WTC11 (cell line): ENCODE results near the gene TMEM256. TPM values are rescaled to one million over a fixed set of nuclear protein-coding genes. Genes with fewer than 3 reads are reported as not detected.

Experiments used
- ATAC-seq: fragments of 200-7000 bp; cut with Tn5 transposase; 2 replicates; pipeline ENCODE4 v1.10.0; 2021; ENCODE audit warnings: mild to moderate bottlenecking, moderate library complexity
- Bru-seq: library from RNA; stranded (reverse); fragments of 400-500 nt; gene quantifications from one replicate; lab custom pipeline; 2021; lab: Mats Ljungman, UMichigan
- CTCF ChIA-PET: fragments of 300-600 bp; sonication (Branson Sonifier 250); formaldehyde crosslinking; loops from one replicate; lab custom pipeline; 2021; ENCODE audit warnings: antibody characterized with exemption; lab: Charles Lee
- POLR2A ChIA-PET: fragments of 350-600 bp; sonication (Branson Sonifier 250); formaldehyde crosslinking; loops from one replicate; lab custom pipeline; 2021; ENCODE audit warnings: antibody characterized with exemption; lab: Charles Lee
- DNase-seq: peaks from one replicate; pipeline ENCODE4 v3.0.0; 2021; ENCODE audit warnings: low spot score
- H3K27ac Mint-ChIP-seq: 2 replicates; pipeline ENCODE4 v1.8.0; 2021; ENCODE audit warnings: mixed read lengths
- H3K27me3 Mint-ChIP-seq: 2 replicates; pipeline ENCODE4 v1.8.0; 2021; ENCODE audit warnings: low read depth, mild to moderate bottlenecking, moderate library complexity, mixed read lengths
- H3K36me3 Mint-ChIP-seq: 2 replicates; pipeline ENCODE4 v1.8.0; 2021; ENCODE audit warnings: mixed read lengths
- H3K4me1 Mint-ChIP-seq: 2 replicates; pipeline ENCODE4 v1.8.0; 2022; ENCODE audit warnings: mixed read lengths
- H3K4me3 Mint-ChIP-seq: 2 replicates; pipeline ENCODE4 v1.8.0; 2021; ENCODE audit warnings: mild to moderate bottlenecking, moderate library complexity, mixed read lengths
- H3K9me3 Mint-ChIP-seq: 2 replicates; pipeline ENCODE4 v1.8.0; 2021; ENCODE audit warnings: mixed read lengths
- CREM ChIP-seq: sonication (generic); formaldehyde crosslinking; IDR thresholded peaks from 2 replicates; pipeline ENCODE4 v1.8.1; 2022; ENCODE audit warnings: mild to moderate bottlenecking, missing genetic modification reagents, moderate library complexity
- ESRRA ChIP-seq: sonication (generic); formaldehyde crosslinking; IDR thresholded peaks from 2 replicates; pipeline ENCODE4 v1.8.1; 2022; ENCODE audit warnings: mild to moderate bottlenecking, missing genetic modification reagents, borderline replicate concordance
- FOXP1 ChIP-seq: sonication (generic); formaldehyde crosslinking; IDR thresholded peaks from 2 replicates; pipeline ENCODE4 v1.8.0; 2022; ENCODE audit warnings: missing genetic modification reagents, mild to moderate bottlenecking, moderate library complexity, borderline replicate concordance
- GABPB1 ChIP-seq: sonication (generic); formaldehyde crosslinking; IDR thresholded peaks from 2 replicates; pipeline ENCODE4 v1.8.1; 2023; ENCODE audit warnings: mild to moderate bottlenecking, missing genetic modification reagents
- NFYB ChIP-seq: sonication (generic); formaldehyde crosslinking; conservative IDR thresholded peaks from 2 replicates; pipeline ENCODE4 v1.8.0; 2022; ENCODE audit warnings: low read depth, missing genetic modification reagents
- OVOL2 ChIP-seq: fragments of 250-450 bp; sonication (Bioruptor Pico); IDR thresholded peaks from 2 replicates; pipeline ENCODE4 v1.9.0; 2021; ENCODE audit warnings: mild to moderate bottlenecking, borderline replicate concordance
- TEAD4 ChIP-seq: sonication (generic); formaldehyde crosslinking; IDR thresholded peaks from 2 replicates; pipeline ENCODE4 v1.8.0; 2022; ENCODE audit warnings: mild to moderate bottlenecking, missing genetic modification reagents
- TP53 ChIP-seq: sonication (generic); formaldehyde crosslinking; IDR thresholded peaks from 2 replicates; pipeline ENCODE4 v1.8.1; 2023; ENCODE audit warnings: mild to moderate bottlenecking, missing genetic modification reagents
- ZNF317 ChIP-seq: sonication (generic); formaldehyde crosslinking; IDR thresholded peaks from 2 replicates; pipeline ENCODE4 v1.8.1; 2023; ENCODE audit warnings: low read depth, mild to moderate bottlenecking, moderate library complexity, missing genetic modification reagents, borderline replicate concordance
- long read RNA-seq, 3 experiments: library from RNA in 1 of 3; library from capped mRNA in 1 of 3; library from polyadenylated mRNA in 1 of 3; unstranded in 2 of 3; stranded (forward) in 1 of 3; transcript quantifications; one replicate each; pipeline ENCODE4 v2.0.0, GENCODE V29; 2021
- total RNA-seq: library from RNA; stranded (reverse); gene quantifications from 3 replicates; pipeline ENCODE4 v1.2.3, GENCODE V29; 2021
- TF ChIP-seq, protein P1 (sequence below): sonication (generic); formaldehyde crosslinking; IDR thresholded peaks from 2 replicates; pipeline ENCODE4 v1.8.1; 2023; ENCODE audit warnings: mild to moderate bottlenecking, missing genetic modification reagents, moderate library complexity
- TF ChIP-seq, protein P2 (sequence below): sonication (generic); formaldehyde crosslinking; conservative IDR thresholded peaks from 2 replicates; pipeline ENCODE4 v1.8.1; 2022; ENCODE audit warnings: mild to moderate bottlenecking, missing genetic modification reagents
- TF ChIP-seq, protein P3 (sequence below): sonication (generic); formaldehyde crosslinking; IDR thresholded peaks from 2 replicates; pipeline ENCODE4 v1.8.1; 2022; ENCODE audit warnings: missing genetic modification reagents, borderline replicate concordance
- TF ChIP-seq, protein P4 (sequence below): sonication (generic); formaldehyde crosslinking; IDR thresholded peaks from 2 replicates; pipeline ENCODE4 v1.8.0; 2022; ENCODE audit warnings: mild to moderate bottlenecking, missing genetic modification reagents
- TF ChIP-seq, protein P5 (sequence below): sonication (generic); formaldehyde crosslinking; IDR thresholded peaks from 2 replicates; pipeline ENCODE4 v1.8.1; 2022; ENCODE audit warnings: low read depth, missing genetic modification reagents, borderline replicate concordance
- TF ChIP-seq, protein P6 (sequence below): sonication (generic); formaldehyde crosslinking; IDR thresholded peaks from 2 replicates; pipeline ENCODE4 v1.8.0; 2022; ENCODE audit warnings: missing genetic modification reagents
- TF ChIP-seq, protein P7 (sequence below): sonication (generic); formaldehyde crosslinking; IDR thresholded peaks from 2 replicates; pipeline ENCODE4 v1.8.0; 2022; ENCODE audit warnings: mild to moderate bottlenecking, missing genetic modification reagents
- TF ChIP-seq, protein P8 (sequence below): sonication (generic); formaldehyde crosslinking; IDR thresholded peaks from 2 replicates; pipeline ENCODE4 v1.8.1; 2023; ENCODE audit warnings: mild to moderate bottlenecking, moderate library complexity, missing genetic modification reagents
- TF ChIP-seq, protein P9 (sequence below): sonication (generic); formaldehyde crosslinking; IDR thresholded peaks from 2 replicates; pipeline ENCODE4 v1.8.0; 2022; ENCODE audit warnings: mild to moderate bottlenecking, missing genetic modification reagents
- TF ChIP-seq, protein P10 (sequence below): sonication (generic); formaldehyde crosslinking; IDR thresholded peaks from 2 replicates; pipeline ENCODE4 v1.8.1; 2022; ENCODE audit warnings: mild to moderate bottlenecking, moderate library complexity, missing genetic modification reagents

The TMEM256 gene
- 132 to 180 TPM (median 178 TPM) in 3 replicates for total RNA-seq
- percentile 97 among the genes with signal in this experiment for Bru-seq, nascent RNA
- long read RNA-seq, experiment 1, transcript TMEM256-201 (4 exons, 486 nt) = major isoform, 54 of 59 reads
- long read RNA-seq, experiment 1, partial matches to known transcripts = 3 of 59 reads
- long read RNA-seq, experiment 1, other reads (novel, unspliced or antisense) = 2 of 59 reads
- long read RNA-seq, experiment 2, transcript TMEM256-201 (4 exons, 486 nt) = major isoform, 170 of 196 reads
- long read RNA-seq, experiment 2, partial matches to known transcripts = 1 of 196 reads
- long read RNA-seq, experiment 2, other reads (novel, unspliced or antisense) = 23 of 196 reads
- long read RNA-seq, experiment 3 = 0 reads

DNA sequence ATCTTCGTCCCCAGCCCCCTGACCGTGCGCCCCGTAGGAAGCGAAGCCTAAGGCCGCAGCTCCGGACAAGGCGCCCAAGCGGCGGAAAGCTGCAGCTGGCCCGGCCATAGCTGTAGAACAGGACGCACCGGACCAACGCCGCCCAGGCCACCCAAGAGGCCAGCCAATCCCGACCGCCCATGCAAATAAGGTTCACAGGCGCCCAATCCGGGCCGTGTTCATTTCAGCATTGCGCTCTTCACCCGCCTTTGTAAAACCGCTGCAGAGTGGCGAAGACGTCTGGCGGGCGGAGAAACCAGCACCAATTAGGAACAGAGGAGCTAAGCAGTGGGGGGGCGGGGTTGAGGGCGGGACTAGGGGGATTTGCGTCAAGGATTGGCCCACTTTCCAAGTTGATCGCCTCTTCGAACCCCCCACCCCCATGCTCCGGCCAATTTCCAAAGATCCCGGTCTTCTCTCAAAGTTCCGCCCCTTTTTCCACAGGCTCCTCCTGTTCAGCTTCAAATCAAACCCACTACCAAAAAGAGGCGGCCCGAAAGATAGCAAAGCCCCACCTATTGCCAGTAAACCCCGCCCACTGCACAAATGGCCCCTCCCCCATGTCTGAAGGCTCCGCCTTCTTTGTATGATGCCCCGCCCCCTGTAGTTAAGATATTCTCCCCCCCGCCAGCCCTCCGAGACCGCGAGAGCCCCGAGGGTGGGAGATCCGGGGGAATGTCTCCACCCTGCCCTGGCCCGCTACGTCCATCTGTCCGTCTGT, at the start of gene TMEM256:
Gene TMEM256, minus strand, starts transcription at position 121 of the 760 bp plus-strand sequence. Its CDS starts 13 bp downstream, at position 108.
- Mint-ChIP-seq H3K27ac (peak within 1 kb of the TSS; percentile 85), H3K9me3 (no peaks in the 10 kb centered on the region), H3K36me3 (peaks cover 7% of the 10 kb centered on the region), H3K4me3 (peak within 1 kb of the TSS; percentile 84), H3K4me1 (peaks cover 29% of the 10 kb centered on the region), H3K27me3 (no peaks in the 10 kb centered on the region; the same call in 1 of the 2 replicates)
- DNase-seq = peak; percentile 99
- CTCF ChIA-PET = interaction anchor here (0.6 to 3.3 kb wide), 40 partner anchors 10 to 1522 kb away, joined by 3 to 59 read pairs (median 5); partner anchors contain the start of genes ACAP1, CHRNB1, KCTD11 and NEURL4
- POLR2A ChIA-PET = interaction anchor here (0.6 to 2.5 kb wide), 21 partner anchors 9 to 185 kb away, joined by 3 to 38 read pairs (median 4); partner anchors contain the start of genes ACAP1, CHRNB1, NEURL4 and PLSCR3
- peak; percentile 87 for ATAC-seq
- TF ChIP-seq, protein P1, sequence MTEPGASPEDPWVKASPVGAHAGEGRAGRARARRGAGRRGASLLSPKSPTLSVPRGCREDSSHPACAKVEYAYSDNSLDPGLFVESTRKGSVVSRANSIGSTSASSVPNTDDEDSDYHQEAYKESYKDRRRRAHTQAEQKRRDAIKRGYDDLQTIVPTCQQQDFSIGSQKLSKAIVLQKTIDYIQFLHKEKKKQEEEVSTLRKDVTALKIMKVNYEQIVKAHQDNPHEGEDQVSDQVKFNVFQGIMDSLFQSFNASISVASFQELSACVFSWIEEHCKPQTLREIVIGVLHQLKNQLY (CRISPR knock-in tag) = no peak
- 0 out of 2 replicates have a peak, but pooled peaks have one; percentile 32 for TF ChIP-seq CREM (CRISPR knock-in tag)
- TF ChIP-seq, protein P2, sequence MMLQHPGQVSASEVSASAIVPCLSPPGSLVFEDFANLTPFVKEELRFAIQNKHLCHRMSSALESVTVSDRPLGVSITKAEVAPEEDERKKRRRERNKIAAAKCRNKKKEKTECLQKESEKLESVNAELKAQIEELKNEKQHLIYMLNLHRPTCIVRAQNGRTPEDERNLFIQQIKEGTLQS = no peak
- TF ChIP-seq OVOL2 (CRISPR knock-in tag) = no peak
- TF ChIP-seq, protein P3, sequence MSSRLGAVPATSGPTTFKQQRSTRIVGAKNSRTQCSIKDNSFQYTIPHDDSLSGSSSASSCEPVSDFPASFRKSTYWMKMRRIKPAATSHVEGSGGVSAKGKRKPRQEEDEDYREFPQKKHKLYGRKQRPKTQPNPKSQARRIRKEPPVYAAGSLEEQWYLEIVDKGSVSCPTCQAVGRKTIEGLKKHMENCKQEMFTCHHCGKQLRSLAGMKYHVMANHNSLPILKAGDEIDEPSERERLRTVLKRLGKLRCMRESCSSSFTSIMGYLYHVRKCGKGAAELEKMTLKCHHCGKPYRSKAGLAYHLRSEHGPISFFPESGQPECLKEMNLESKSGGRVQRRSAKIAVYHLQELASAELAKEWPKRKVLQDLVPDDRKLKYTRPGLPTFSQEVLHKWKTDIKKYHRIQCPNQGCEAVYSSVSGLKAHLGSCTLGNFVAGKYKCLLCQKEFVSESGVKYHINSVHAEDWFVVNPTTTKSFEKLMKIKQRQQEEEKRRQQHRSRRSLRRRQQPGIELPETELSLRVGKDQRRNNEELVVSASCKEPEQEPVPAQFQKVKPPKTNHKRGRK (CRISPR knock-in tag) = no peak
- TF ChIP-seq TP53 (CRISPR knock-in tag) = no peak
- no peak for TF ChIP-seq TEAD4 (CRISPR knock-in tag)
- TF ChIP-seq, protein P4, sequence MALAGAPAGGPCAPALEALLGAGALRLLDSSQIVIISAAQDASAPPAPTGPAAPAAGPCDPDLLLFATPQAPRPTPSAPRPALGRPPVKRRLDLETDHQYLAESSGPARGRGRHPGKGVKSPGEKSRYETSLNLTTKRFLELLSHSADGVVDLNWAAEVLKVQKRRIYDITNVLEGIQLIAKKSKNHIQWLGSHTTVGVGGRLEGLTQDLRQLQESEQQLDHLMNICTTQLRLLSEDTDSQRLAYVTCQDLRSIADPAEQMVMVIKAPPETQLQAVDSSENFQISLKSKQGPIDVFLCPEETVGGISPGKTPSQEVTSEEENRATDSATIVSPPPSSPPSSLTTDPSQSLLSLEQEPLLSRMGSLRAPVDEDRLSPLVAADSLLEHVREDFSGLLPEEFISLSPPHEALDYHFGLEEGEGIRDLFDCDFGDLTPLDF (CRISPR knock-in tag) = no peak
- TF ChIP-seq GABPB1 (CRISPR knock-in tag) = no peak
- no peak for TF ChIP-seq ZNF317
- TF ChIP-seq, protein P5, sequence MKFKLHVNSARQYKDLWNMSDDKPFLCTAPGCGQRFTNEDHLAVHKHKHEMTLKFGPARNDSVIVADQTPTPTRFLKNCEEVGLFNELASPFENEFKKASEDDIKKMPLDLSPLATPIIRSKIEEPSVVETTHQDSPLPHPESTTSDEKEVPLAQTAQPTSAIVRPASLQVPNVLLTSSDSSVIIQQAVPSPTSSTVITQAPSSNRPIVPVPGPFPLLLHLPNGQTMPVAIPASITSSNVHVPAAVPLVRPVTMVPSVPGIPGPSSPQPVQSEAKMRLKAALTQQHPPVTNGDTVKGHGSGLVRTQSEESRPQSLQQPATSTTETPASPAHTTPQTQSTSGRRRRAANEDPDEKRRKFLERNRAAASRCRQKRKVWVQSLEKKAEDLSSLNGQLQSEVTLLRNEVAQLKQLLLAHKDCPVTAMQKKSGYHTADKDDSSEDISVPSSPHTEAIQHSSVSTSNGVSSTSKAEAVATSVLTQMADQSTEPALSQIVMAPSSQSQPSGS (CRISPR knock-in tag) = no peak
- TF ChIP-seq, protein P6, sequence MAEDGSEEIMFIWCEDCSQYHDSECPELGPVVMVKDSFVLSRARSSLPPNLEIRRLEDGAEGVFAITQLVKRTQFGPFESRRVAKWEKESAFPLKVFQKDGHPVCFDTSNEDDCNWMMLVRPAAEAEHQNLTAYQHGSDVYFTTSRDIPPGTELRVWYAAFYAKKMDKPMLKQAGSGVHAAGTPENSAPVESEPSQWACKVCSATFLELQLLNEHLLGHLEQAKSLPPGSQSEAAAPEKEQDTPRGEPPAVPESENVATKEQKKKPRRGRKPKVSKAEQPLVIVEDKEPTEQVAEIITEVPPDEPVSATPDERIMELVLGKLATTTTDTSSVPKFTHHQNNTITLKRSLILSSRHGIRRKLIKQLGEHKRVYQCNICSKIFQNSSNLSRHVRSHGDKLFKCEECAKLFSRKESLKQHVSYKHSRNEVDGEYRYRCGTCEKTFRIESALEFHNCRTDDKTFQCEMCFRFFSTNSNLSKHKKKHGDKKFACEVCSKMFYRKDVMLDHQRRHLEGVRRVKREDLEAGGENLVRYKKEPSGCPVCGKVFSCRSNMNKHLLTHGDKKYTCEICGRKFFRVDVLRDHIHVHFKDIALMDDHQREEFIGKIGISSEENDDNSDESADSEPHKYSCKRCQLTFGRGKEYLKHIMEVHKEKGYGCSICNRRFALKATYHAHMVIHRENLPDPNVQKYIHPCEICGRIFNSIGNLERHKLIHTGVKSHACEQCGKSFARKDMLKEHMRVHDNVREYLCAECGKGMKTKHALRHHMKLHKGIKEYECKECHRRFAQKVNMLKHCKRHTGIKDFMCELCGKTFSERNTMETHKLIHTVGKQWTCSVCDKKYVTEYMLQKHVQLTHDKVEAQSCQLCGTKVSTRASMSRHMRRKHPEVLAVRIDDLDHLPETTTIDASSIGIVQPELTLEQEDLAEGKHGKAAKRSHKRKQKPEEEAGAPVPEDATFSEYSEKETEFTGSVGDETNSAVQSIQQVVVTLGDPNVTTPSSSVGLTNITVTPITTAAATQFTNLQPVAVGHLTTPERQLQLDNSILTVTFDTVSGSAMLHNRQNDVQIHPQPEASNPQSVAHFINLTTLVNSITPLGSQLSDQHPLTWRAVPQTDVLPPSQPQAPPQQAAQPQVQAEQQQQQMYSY (CRISPR knock-in tag) = no peak
- TF ChIP-seq, protein P7, sequence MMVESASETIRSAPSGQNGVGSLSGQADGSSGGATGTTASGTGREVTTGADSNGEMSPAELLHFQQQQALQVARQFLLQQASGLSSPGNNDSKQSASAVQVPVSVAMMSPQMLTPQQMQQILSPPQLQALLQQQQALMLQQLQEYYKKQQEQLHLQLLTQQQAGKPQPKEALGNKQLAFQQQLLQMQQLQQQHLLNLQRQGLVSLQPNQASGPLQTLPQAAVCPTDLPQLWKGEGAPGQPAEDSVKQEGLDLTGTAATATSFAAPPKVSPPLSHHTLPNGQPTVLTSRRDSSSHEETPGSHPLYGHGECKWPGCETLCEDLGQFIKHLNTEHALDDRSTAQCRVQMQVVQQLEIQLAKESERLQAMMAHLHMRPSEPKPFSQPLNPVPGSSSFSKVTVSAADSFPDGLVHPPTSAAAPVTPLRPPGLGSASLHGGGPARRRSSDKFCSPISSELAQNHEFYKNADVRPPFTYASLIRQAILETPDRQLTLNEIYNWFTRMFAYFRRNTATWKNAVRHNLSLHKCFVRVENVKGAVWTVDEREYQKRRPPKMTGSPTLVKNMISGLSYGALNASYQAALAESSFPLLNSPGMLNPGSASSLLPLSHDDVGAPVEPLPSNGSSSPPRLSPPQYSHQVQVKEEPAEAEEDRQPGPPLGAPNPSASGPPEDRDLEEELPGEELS (CRISPR knock-in tag) = no peak
- TF ChIP-seq ESRRA (CRISPR knock-in tag) = 0 out of 2 replicates have a peak, but pooled peaks have one; percentile 22
- TF ChIP-seq, protein P8, sequence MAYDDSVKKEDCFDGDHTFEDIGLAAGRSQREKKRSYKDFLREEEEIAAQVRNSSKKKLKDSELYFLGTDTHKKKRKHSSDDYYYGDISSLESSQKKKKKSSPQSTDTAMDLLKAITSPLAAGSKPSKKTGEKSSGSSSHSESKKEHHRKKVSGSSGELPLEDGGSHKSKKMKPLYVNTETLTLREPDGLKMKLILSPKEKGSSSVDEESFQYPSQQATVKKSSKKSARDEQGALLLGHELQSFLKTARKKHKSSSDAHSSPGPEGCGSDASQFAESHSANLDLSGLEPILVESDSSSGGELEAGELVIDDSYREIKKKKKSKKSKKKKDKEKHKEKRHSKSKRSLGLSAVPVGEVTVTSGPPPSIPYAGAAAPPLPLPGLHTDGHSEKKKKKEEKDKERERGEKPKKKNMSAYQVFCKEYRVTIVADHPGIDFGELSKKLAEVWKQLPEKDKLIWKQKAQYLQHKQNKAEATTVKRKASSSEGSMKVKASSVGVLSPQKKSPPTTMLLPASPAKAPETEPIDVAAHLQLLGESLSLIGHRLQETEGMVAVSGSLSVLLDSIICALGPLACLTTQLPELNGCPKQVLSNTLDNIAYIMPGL (CRISPR knock-in tag) = peak; percentile 25; the same call in 1 of the 2 replicates
- TF ChIP-seq FOXP1 (CRISPR knock-in tag) = peak; percentile 66; the same call in 1 of the 2 replicates
- TF ChIP-seq NFYB (CRISPR knock-in tag) = peak; percentile 77
- TF ChIP-seq, protein P9, sequence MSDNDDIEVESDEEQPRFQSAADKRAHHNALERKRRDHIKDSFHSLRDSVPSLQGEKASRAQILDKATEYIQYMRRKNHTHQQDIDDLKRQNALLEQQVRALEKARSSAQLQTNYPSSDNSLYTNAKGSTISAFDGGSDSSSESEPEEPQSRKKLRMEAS = 0 out of 2 replicates have a peak, but pooled peaks have one; percentile 12
- TF ChIP-seq, protein P10, sequence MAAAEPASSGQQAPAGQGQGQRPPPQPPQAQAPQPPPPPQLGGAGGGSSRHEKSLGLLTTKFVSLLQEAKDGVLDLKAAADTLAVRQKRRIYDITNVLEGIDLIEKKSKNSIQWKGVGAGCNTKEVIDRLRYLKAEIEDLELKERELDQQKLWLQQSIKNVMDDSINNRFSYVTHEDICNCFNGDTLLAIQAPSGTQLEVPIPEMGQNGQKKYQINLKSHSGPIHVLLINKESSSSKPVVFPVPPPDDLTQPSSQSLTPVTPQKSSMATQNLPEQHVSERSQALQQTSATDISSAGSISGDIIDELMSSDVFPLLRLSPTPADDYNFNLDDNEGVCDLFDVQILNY (CRISPR knock-in tag) = 0 out of 2 replicates have a peak, but pooled peaks have one; percentile 43
